Measurements from ENCODE around the gene F10.
"Not testable (repeated sequence)": the region's sequence is repeated elsewhere in the genome, so short reads cannot be mapped to it uniquely, and the experiment has no call there.

The F10 gene

GRCh38 chr13:113110048-113110851 is 12.3 kb upstream of the F10 start:
- TF ChIP-seq POLR2A (IDR thresholded peaks at IDR 0.05; ENCODE audit: extremely low read depth, insufficient read length) (no peak), MAX (IDR thresholded peaks at IDR 0.05; ENCODE audit: low read depth, low read length) (no peak), MYC (IDR thresholded peaks at IDR 0.05; ENCODE audit: low read depth, low read length) (no peak), CTCF (IDR thresholded peaks at IDR 0.05; ENCODE audit: low read depth, low read length) (no peak)
- no peak for DNase-seq (ENCODE audit: low read depth)
- no peak overlapping the region for H3K4me3 ChIP-seq (ENCODE audit: low read depth, low read length)

- no peak overlapping the region for H3K4me3 ChIP-seq (ENCODE audit: low read depth, low read length)
- no peak for DNase-seq (ENCODE audit: low read depth)
- TF ChIP-seq MAX (IDR thresholded peaks at IDR 0.05; ENCODE audit: low read depth, low read length) = no peak
- TF ChIP-seq CTCF (IDR thresholded peaks at IDR 0.05; ENCODE audit: low read depth, low read length) = no peak
- TF ChIP-seq POLR2A (IDR thresholded peaks at IDR 0.05; ENCODE audit: extremely low read depth, insufficient read length) = no peak
- TF ChIP-seq MYC (IDR thresholded peaks at IDR 0.05; ENCODE audit: low read depth, low read length) = no peak
Measured at GRCh38 chr13:113110852-113111315, 11.7 kb upstream of the F10 start.

- H3K4me3 ChIP-seq (ENCODE audit: low read depth, low read length); DNase-seq (ENCODE audit: low read depth): not testable (repeated sequence)
Measured at GRCh38 chr13:113111821-113112220, 10.8 kb upstream of the F10 start.

- DNase-seq (ENCODE audit: low read depth) = not testable (repeated sequence)
Measured at GRCh38 chr13:113112475-113112874, 10.1 kb upstream of the F10 start.

GRCh38 chr13:113112893-113113845 is 9.4 kb upstream of the F10 start:
- no peak overlapping the region for H3K4me3 ChIP-seq (ENCODE audit: low read depth, low read length)
- no peak for DNase-seq (ENCODE audit: low read depth)
- TF ChIP-seq MAX (IDR thresholded peaks at IDR 0.05; ENCODE audit: low read depth, low read length) = no peak
- no peak for TF ChIP-seq MYC (IDR thresholded peaks at IDR 0.05; ENCODE audit: low read depth, low read length)
- no peak for TF ChIP-seq CTCF (IDR thresholded peaks at IDR 0.05; ENCODE audit: low read depth, low read length)
- no peak for TF ChIP-seq POLR2A (IDR thresholded peaks at IDR 0.05; ENCODE audit: extremely low read depth, insufficient read length)

More at GRCh38 chr13:113112475-113112874, 10.1 kb upstream of the F10 start:
- H3K4me3 ChIP-seq (ENCODE audit: low read depth, low read length) = not testable (repeated sequence)

- TF ChIP-seq CTCF (IDR thresholded peaks at IDR 0.05; ENCODE audit: low read depth, low read length) (no peak), MAX (IDR thresholded peaks at IDR 0.05; ENCODE audit: low read depth, low read length) (no peak)
- no peak overlapping the region for H3K4me3 ChIP-seq (ENCODE audit: low read depth, low read length)
- no peak for DNase-seq (ENCODE audit: low read depth)
Measured at GRCh38 chr13:113113846-113114271, 8.7 kb upstream of the F10 start.

All from NB4 (cell line).